Adrenal gland (tissue), 12 donors: ENCODE results near the gene CHCHD4. TPM values are rescaled to one million over a fixed set of nuclear protein-coding genes. Genes with fewer than 3 reads are reported as not detected.
A peak's percentile ranks its signal among the peaks of the same experiment; 100 is the strongest.

Source experiments
- DNase-seq, 7 donors: peaks; one replicate each; pipeline ENCODE4 v3.0.0-alpha.2; 2019 to 2020
- H3K27ac ChIP-seq, 5 donors: fragments of 200-600 bp; sonication (generic) in 4 of 5; 1 replicate in 3 of 5; 2 replicates in 2 of 5; pipeline versions ENCODE4 v1.5.1 to v1.8.0; 2016 to 2020; ENCODE audit warnings: mild to moderate bottlenecking in 1 of 5
- H3K27me3 ChIP-seq: fragments of 200-600 bp; 2 replicates; pipeline ENCODE4 v1.8.0; 2021
- H3K36me3 ChIP-seq, 2 donors: fragments of 200-600 bp; replicated peaks in 1 of 2; 1 replicate in 1 of 2; 2 replicates in 1 of 2; pipeline versions ENCODE4 v1.5.1 to v1.8.0; 2018 to 2022
- H3K4me1 ChIP-seq, 2 donors: fragments of 200-600 bp; replicated peaks in 1 of 2; 1 replicate in 1 of 2; 2 replicates in 1 of 2; pipeline versions ENCODE4 v1.5.1 to v1.8.0; 2018 to 2021
- H3K4me3 ChIP-seq, 4 donors: fragments of 200-600 bp; sonication (generic) in 3 of 4; one replicate each; pipeline ENCODE4 v1.5.1; 2016 to 2018
- H3K9me3 ChIP-seq, 3 donors: fragments of 200-600 bp; sonication (generic) in 1 of 3; replicated peaks in 1 of 3; 1 replicate in 2 of 3; 2 replicates in 1 of 3; pipeline versions ENCODE4 v1.5.1 to v1.8.0; 2016 to 2021
- CTCF ChIP-seq, 6 experiments: fragments of 450-650 bp in 4 of 6; fragments of 200-600 bp in 2 of 6; sonication (generic) in 1 of 6; IDR thresholded peaks; 1 replicate in 5 of 6; 2 replicates in 1 of 6; pipeline versions ENCODE4 v1.5.1 to v1.8.0; 2016 to 2021; ENCODE audit warnings: antibody characterized with exemption in 6 of 6, mild to moderate bottlenecking in 2 of 6, moderate library complexity in 1 of 6
- POLR2A ChIP-seq, 2 donors: fragments of 450-650 bp; IDR thresholded peaks; one replicate each; pipeline ENCODE4 v1.6.1; 2017; ENCODE audit warnings: antibody characterized with exemption in 2 of 2, mild to moderate bottlenecking in 2 of 2, moderate library complexity in 1 of 2
- WGBS, 4 donors: extraction: QIAGEN DNeasy Blood & Tissue Kit in 2 of 4; methylation state at CpG; one replicate each; pipeline versions ENCODE4 v1.1.5 to v1.1.7; 2013 to 2017; 5-methylcytosine and 5-hydroxymethylcytosine counted together
- intact Hi-C, 2 donors: fragments of 100-400 bp; cut with DNase I; formaldehyde crosslinking; loops; one replicate each; pipeline versions ENCODE4 v1.14.1 to v1.15.0; 2022 to 2023
- polyA plus RNA-seq, 3 donors: library from polyadenylated mRNA; stranded (reverse); fragments of 200-250 nt in 2 of 3; fragments of 350-450 nt in 1 of 3; fragmentation: Illumina TruSeq in 1 of 3; extraction: RNeasy Lipid Tissue Mini Kit (QIAGEN cat#74804) in 1 of 3; gene quantifications; one replicate each; pipeline ENCODE4 v1.2.3, GENCODE V29; 2013 to 2014
- total RNA-seq, 9 donors: library from RNA; depleted of rRNA in 4 of 9; stranded (reverse); fragments of >200 nt in 4 of 9; fragments of 120-200 nt in 1 of 9; fragmentation: NEBNext Ultra II Directional in 1 of 9; extraction: Animal tissue kit (Norgen Biotek cat#: 25700) in 1 of 9; gene quantifications; one replicate each; pipeline versions ENCODE4 v1.1.0 to v1.2.4, GENCODE V29; 2013 to 2023
- donor health status: healthy with polysubstance abuse.
- donor health status: Bipolar disorder and iron deficiency.
- donor health status: DM: yes; HTN: yes; CAD: no.
- donor health status: DM: no; HTN: no; CAD: no.
- donor health status: DM: no; HTN: no; CAD: no.
- donor health status: DM: yes; HTN: yes; CAD: no.

Gene CHCHD4
- total and polyA plus RNA-seq, 12 donors: 10.1 to 39.0 (median 17.6) TPM

- Histone ChIP-seq H3K9me3 (no peaks in the 10 kb centered on the region), H3K27ac (peak overlapping the region in 1 of 5 donors; percentile 33), H3K27me3 (no peaks in the 10 kb centered on the region), H3K4me3 (no peak overlapping the region), H3K36me3 (peaks cover 0 to 44% of the 10 kb centered on the region in 2 donors), H3K4me1 (peaks cover 29 to 35% of the 10 kb centered on the region in 2 donors)
- intact Hi-C loops: no loop called here
- 86 to 88% (median 88%) methylated on average over 24 to 28 of the region's 28 CpGs for WGBS, 4 donors
- TF ChIP-seq CTCF (IDR thresholded peaks at IDR 0.05) (peak in 1 of 6 experiments; percentile 14), POLR2A (IDR thresholded peaks at IDR 0.05) (no peak)
- DNase-seq: peak in 3 of 7 donors; percentile 38 to 67 (median 60)
Measured at GRCh38 chr3:14148041-14148985, 23.6 kb upstream of the CHCHD4 start.

GRCh38 chr3:14147617-14148016, 22.9 kb upstream of the CHCHD4 start:
- peak overlapping the region in 3 of 5 donors; percentile 20 to 33 (median 27) for H3K27ac ChIP-seq

GRCh38 chr3:14147066-14147435, 22.4 kb upstream of the CHCHD4 start:
- WGBS, 4 donors: 34 to 48% (median 44%) methylated on average over 4 to 5 of the region's 5 CpGs
- peaks cover 30 to 42% of the 10 kb centered on the region in 2 donors for H3K4me1 ChIP-seq
- H3K27me3 ChIP-seq: no peaks in the 10 kb centered on the region
- peak overlapping the region in 3 of 5 donors; percentile 20 to 33 (median 27) for H3K27ac ChIP-seq
- TF ChIP-seq POLR2A (IDR thresholded peaks at IDR 0.05) (no peak), CTCF (IDR thresholded peaks at IDR 0.05) (no peak)
- no peak overlapping the region for H3K4me3 ChIP-seq
- peaks cover 0 to 39% of the 10 kb centered on the region in 2 donors for H3K36me3 ChIP-seq
- peak in 4 of 7 donors; percentile 42 to 69 (median 55) for DNase-seq
- H3K9me3 ChIP-seq: no peaks in the 10 kb centered on the region
- intact Hi-C loops: no loop called here

More at GRCh38 chr3:14147617-14148016, 22.9 kb upstream of the CHCHD4 start:
- Histone ChIP-seq H3K4me3 (no peak overlapping the region), H3K9me3 (no peaks in the 10 kb centered on the region), H3K27me3 (no peaks in the 10 kb centered on the region), H3K4me1 (peaks cover 30 to 42% of the 10 kb centered on the region in 2 donors), H3K36me3 (peaks cover 0 to 41% of the 10 kb centered on the region in 2 donors)
- 89 to 96% (median 93%) methylated on average over 8 to 12 of the region's 12 CpGs for WGBS, 4 donors
- TF ChIP-seq POLR2A (IDR thresholded peaks at IDR 0.05) (no peak), CTCF (IDR thresholded peaks at IDR 0.05) (no peak)
- intact Hi-C loops: no loop called here
- peak in 1 of 7 donors; percentile 43 for DNase-seq

GRCh38 chr3:14146381-14147065, 21.9 kb upstream of the CHCHD4 start:
- no peak for TF ChIP-seq CTCF (IDR thresholded peaks at IDR 0.05)
- no peak for TF ChIP-seq POLR2A (IDR thresholded peaks at IDR 0.05)
- intact Hi-C loops: no loop called here
- Histone ChIP-seq H3K36me3 (peaks cover 0 to 39% of the 10 kb centered on the region in 2 donors), H3K4me3 (no peak overlapping the region), H3K27ac (peak overlapping the region in 3 of 5 donors; percentile 17 to 33 (median 20)), H3K27me3 (no peaks in the 10 kb centered on the region), H3K9me3 (no peaks in the 10 kb centered on the region), H3K4me1 (peaks cover 30 to 42% of the 10 kb centered on the region in 2 donors)
- 90 to 92% (median 92%) methylated on average over 8 to 10 of the region's 10 CpGs for WGBS, 4 donors
- DNase-seq: no peak
